ENCODE data around the gene LMF1. TPM values are rescaled to one million over a fixed set of nuclear protein-coding genes. Genes with fewer than 3 reads are reported as not detected.

Gene LMF1
- total RNA-seq, 1 experiment from 2014 or later: 13.5 TPM

GRCh38 chr16:986411-986810, 15.6 kb upstream of the LMF1 start:
- intact Hi-C loops (cut with micrococcal nuclease): no loop called here
- POLR2A ChIA-PET (ENCODE audit: unreplicated experiment): no interaction called here
- no peaks in the 10 kb centered on the region for H3K9me2 ChIP-seq (replicated peaks; ENCODE audit: low read length)

DNA sequence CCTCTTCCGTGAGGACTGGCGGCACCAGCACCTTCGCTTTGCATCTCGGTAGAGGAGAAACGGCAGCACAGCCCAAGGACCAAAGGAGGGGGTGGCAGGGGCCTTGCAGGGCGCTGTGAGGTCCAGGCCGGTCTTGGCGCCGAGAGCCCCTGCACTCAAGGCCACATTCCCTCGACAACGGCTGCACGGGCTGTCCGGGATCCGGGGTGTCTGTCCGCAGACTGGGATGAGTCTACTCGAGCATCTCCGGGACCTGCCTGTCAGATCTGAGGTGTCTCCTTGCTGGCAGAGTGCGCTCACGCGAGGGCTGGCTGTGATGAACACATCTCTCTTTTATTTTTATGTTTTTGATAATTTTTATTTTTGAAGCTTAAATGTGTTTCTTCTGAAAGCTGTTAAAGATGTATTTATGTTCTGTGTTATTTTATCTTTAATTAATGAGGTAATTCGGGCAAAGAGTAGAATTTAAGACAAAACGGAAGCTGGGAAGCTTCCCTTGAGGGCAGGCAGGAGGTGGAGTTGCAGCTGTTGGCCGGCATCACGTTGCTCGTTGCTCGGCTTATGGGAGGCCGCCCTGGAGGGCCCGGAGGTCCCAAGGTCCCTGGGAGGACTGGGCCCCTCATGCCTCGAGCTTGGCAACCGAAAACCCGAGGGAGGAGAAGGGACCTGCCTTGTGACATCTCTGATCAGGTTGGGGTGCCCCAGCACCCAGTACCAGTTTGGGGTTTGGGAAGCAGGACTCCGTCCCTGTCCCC, 15.0 kb upstream of the LMF1 start:
- no peak for TF ChIP-seq CTCF (conservative IDR thresholded peaks at IDR 0.05; ENCODE audit: low read depth, low read length)
- no peak for TF ChIP-seq EZH2 (IDR thresholded peaks at IDR 0.05; ENCODE audit: low read length, unreplicated experiment)
- TF ChIP-seq EZH2phosphoT487 (IDR thresholded peaks at IDR 0.05; ENCODE audit: borderline replicate concordance, low read length): no peak
- Histone ChIP-seq H3K4me2 (ENCODE audit: low read length) (no peak overlapping the region), H3K4me3 (ENCODE audit: low read length) (no peak overlapping the region), H3F3A (ENCODE audit: low read length, unreplicated experiment) (no peaks in the 10 kb centered on the region), H3K9me3 (ENCODE audit: low read length) (no peaks in the 10 kb centered on the region), H2AFZ (ENCODE audit: low read length) (no peak overlapping the region), H3K9ac (ENCODE audit: low read length) (no peak overlapping the region), H3K79me2 (ENCODE audit: low read length) (no peaks in the 10 kb centered on the region), H3K27me3 (ENCODE audit: low read length) (peaks cover 8% of the 10 kb centered on the region), H3K9me2 (replicated peaks; ENCODE audit: low read length) (no peaks in the 10 kb centered on the region), H3K4me1 (ENCODE audit: insufficient read depth, low read length) (no peaks in the 10 kb centered on the region), H4K20me1 (ENCODE audit: low read length) (no peaks in the 10 kb centered on the region), H3K27ac (ENCODE audit: low read length) (no peak overlapping the region), H3K36me3 (ENCODE audit: low read depth, low read length) (no peaks in the 10 kb centered on the region)
- POLR2A ChIA-PET (ENCODE audit: unreplicated experiment): no interaction called here
- no TSS peak for BruUV-seq (replicated peaks)
- intact Hi-C loops (cut with micrococcal nuclease): no loop called here
- DNase-seq: no peak
- ATAC-seq: no peak
- CTCF ChIA-PET: no interaction called here

More at GRCh38 chr16:986411-986810, 15.6 kb upstream of the LMF1 start:
- Histone ChIP-seq H3K4me2 (ENCODE audit: low read length) (no peak overlapping the region), H3K79me2 (ENCODE audit: low read length) (no peaks in the 10 kb centered on the region), H4K20me1 (ENCODE audit: low read length) (no peaks in the 10 kb centered on the region), H3K9me3 (ENCODE audit: low read length) (no peaks in the 10 kb centered on the region), H3K27ac (ENCODE audit: low read length) (no peak overlapping the region), H3K4me3 (ENCODE audit: low read length) (no peak overlapping the region), H3K36me3 (ENCODE audit: low read depth, low read length) (no peaks in the 10 kb centered on the region), H3K9ac (ENCODE audit: low read length) (no peak overlapping the region), H3K4me1 (ENCODE audit: insufficient read depth, low read length) (no peaks in the 10 kb centered on the region), H3F3A (ENCODE audit: low read length, unreplicated experiment) (no peaks in the 10 kb centered on the region), H3K27me3 (ENCODE audit: low read length) (peaks cover 8% of the 10 kb centered on the region), H2AFZ (ENCODE audit: low read length) (no peak overlapping the region)
- peak; percentile 12 for DNase-seq
- CTCF ChIA-PET: no interaction called here
- no TSS peak for BruUV-seq (replicated peaks)
- TF ChIP-seq EZH2 (IDR thresholded peaks at IDR 0.05; ENCODE audit: low read length, unreplicated experiment) (no peak), CTCF (conservative IDR thresholded peaks at IDR 0.05; ENCODE audit: low read depth, low read length) (no peak), EZH2phosphoT487 (IDR thresholded peaks at IDR 0.05; ENCODE audit: borderline replicate concordance, low read length) (no peak)
- no peak for ATAC-seq
